ENCODE data around the gene RUFY3.
"Not testable (repeated sequence)": the region's sequence is repeated elsewhere in the genome, so short reads cannot be mapped to it uniquely, and the experiment has no call there.

RUFY3 gene

GRCh38 chr4:70759627-70760026, 37.9 kb downstream of the RUFY3 start:
- Mint-ChIP-seq H3K27ac (no peak overlapping the region), H3K4me1 (peaks cover 29 to 53% of the 10 kb centered on the region in 2 donors), H3K27me3 (no peaks in the 10 kb centered on the region), H3K9me3 (peaks cover 2 to 7% of the 10 kb centered on the region in 2 donors), H3K4me3 (no peak overlapping the region), H3K36me3 (peaks cover 19 to 27% of the 10 kb centered on the region in 2 donors)
- DNase-seq = no peak
- ATAC-seq (replicated peaks) = no peak

GRCh38 chr4:70760662-70761061, 38.9 kb downstream of the RUFY3 start:
- DNase-seq = no peak
- H3K4me3 Mint-ChIP-seq = no peak overlapping the region
- ATAC-seq (replicated peaks) = no peak
- no peak overlapping the region for H3K27ac Mint-ChIP-seq
- peaks cover 24 to 42% of the 10 kb centered on the region in 2 donors for H3K4me1 Mint-ChIP-seq
- peaks cover 2 to 7% of the 10 kb centered on the region in 2 donors for H3K9me3 Mint-ChIP-seq
- H3K27me3 Mint-ChIP-seq = no peaks in the 10 kb centered on the region
- peaks cover 24 to 33% of the 10 kb centered on the region in 2 donors for H3K36me3 Mint-ChIP-seq

GRCh38 chr4:70761276-70761816, 39.6 kb downstream of the RUFY3 start:
- no peak for DNase-seq
- Mint-ChIP-seq H3K27ac (no peak overlapping the region), H3K9me3 (peaks cover 2 to 3% of the 10 kb centered on the region in 2 donors), H3K4me1 (peaks cover 19 to 35% of the 10 kb centered on the region in 2 donors), H3K4me3 (no peak overlapping the region), H3K36me3 (peaks cover 22 to 32% of the 10 kb centered on the region in 2 donors), H3K27me3 (no peaks in the 10 kb centered on the region)
- ATAC-seq (replicated peaks) = no peak

- Mint-ChIP-seq H3K27me3 (no peaks in the 10 kb centered on the region), H3K4me1 (peaks cover 6 to 17% of the 10 kb centered on the region in 2 donors), H3K27ac (no peak overlapping the region), H3K9me3 (no peaks in the 10 kb centered on the region), H3K4me3 (no peak overlapping the region), H3K36me3 (peaks cover 36 to 50% of the 10 kb centered on the region in 2 donors)
- DNase-seq (no peak), ATAC-seq (replicated peaks) (no peak)
These were observed 43.6 kb downstream of the RUFY3 start for GRCh38 chr4:70765368-70765767.

- H3K27me3 Mint-ChIP-seq = no peaks in the 10 kb centered on the region
- DNase-seq = no peak
- peaks cover 0 to 2% of the 10 kb centered on the region in 2 donors for H3K4me1 Mint-ChIP-seq
- no peaks in the 10 kb centered on the region for H3K9me3 Mint-ChIP-seq
- no peak overlapping the region for H3K27ac Mint-ChIP-seq
- H3K36me3 Mint-ChIP-seq = peaks cover 38 to 51% of the 10 kb centered on the region in 2 donors
- no peak overlapping the region for H3K4me3 Mint-ChIP-seq
- no peak for ATAC-seq (replicated peaks)
These were observed 46.7 kb downstream of the RUFY3 start for GRCh38 chr4:70768301-70768948.

- not testable (repeated sequence) for H3K4me1 Mint-ChIP-seq; H3K27me3 Mint-ChIP-seq; H3K9me3 Mint-ChIP-seq; ATAC-seq (replicated peaks); H3K4me3 Mint-ChIP-seq; DNase-seq
- Mint-ChIP-seq H3K36me3 (peaks cover 31 to 42% of the 10 kb centered on the region in 2 donors), H3K27ac (peak overlapping the region; percentile 22)
These were observed 47.6 kb downstream of the RUFY3 start for GRCh38 chr4:70769396-70769795.

- peak overlapping the region; percentile 9 for H3K27ac Mint-ChIP-seq
- peaks cover 0 to 2% of the 10 kb centered on the region in 2 donors for H3K4me1 Mint-ChIP-seq
- peaks cover 20 to 22% of the 10 kb centered on the region in 2 donors for H3K36me3 Mint-ChIP-seq
- H3K9me3 Mint-ChIP-seq = no peaks in the 10 kb centered on the region
- DNase-seq = no peak
- no peak overlapping the region for H3K4me3 Mint-ChIP-seq
- ATAC-seq (replicated peaks) = peak; percentile 48 to 67
- no peaks in the 10 kb centered on the region for H3K27me3 Mint-ChIP-seq
These were observed 51.3 kb downstream of the RUFY3 start for GRCh38 chr4:70772929-70773555.

- no peak overlapping the region for H3K27ac Mint-ChIP-seq
- ATAC-seq (replicated peaks) = no peak
These were observed 57.2 kb downstream of the RUFY3 start for GRCh38 chr4:70778888-70779422.

GRCh38 chr4:70783096-70783495, 61.3 kb downstream of the RUFY3 start:
- H3K27ac Mint-ChIP-seq = no peak overlapping the region
- peaks cover 15 to 34% of the 10 kb centered on the region in 2 donors for H3K36me3 Mint-ChIP-seq
- no peaks in the 10 kb centered on the region for H3K9me3 Mint-ChIP-seq
- no peak for DNase-seq
- no peaks in the 10 kb centered on the region for H3K27me3 Mint-ChIP-seq
- no peaks in the 10 kb centered on the region for H3K4me1 Mint-ChIP-seq
- H3K4me3 Mint-ChIP-seq = no peak overlapping the region
- no peak for ATAC-seq (replicated peaks)

More at GRCh38 chr4:70778888-70779422, 57.2 kb downstream of the RUFY3 start:
- H3K4me1 Mint-ChIP-seq = no peaks in the 10 kb centered on the region
- H3K4me3 Mint-ChIP-seq = no peak overlapping the region
- DNase-seq = no peak
- H3K36me3 Mint-ChIP-seq = peaks cover 11 to 23% of the 10 kb centered on the region in 2 donors
- no peaks in the 10 kb centered on the region for H3K27me3 Mint-ChIP-seq
- H3K9me3 Mint-ChIP-seq = no peaks in the 10 kb centered on the region

GRCh38 chr4:70787496-70787895, 65.7 kb downstream of the RUFY3 start:
- DNase-seq = no peak
- peaks cover 4 to 7% of the 10 kb centered on the region in 2 donors for H3K4me1 Mint-ChIP-seq
- no peak overlapping the region for H3K27ac Mint-ChIP-seq
- H3K4me3 Mint-ChIP-seq = no peak overlapping the region
- H3K9me3 Mint-ChIP-seq = no peaks in the 10 kb centered on the region
- peaks cover 21 to 38% of the 10 kb centered on the region in 2 donors for H3K36me3 Mint-ChIP-seq
- H3K27me3 Mint-ChIP-seq = no peaks in the 10 kb centered on the region
- ATAC-seq (replicated peaks) = no peak

GRCh38 chr4:70788733-70789132, 67.0 kb downstream of the RUFY3 start:
- Mint-ChIP-seq H3K27ac (no peak overlapping the region), H3K36me3 (peaks cover 26 to 43% of the 10 kb centered on the region in 2 donors), H3K27me3 (no peaks in the 10 kb centered on the region), H3K9me3 (no peaks in the 10 kb centered on the region), H3K4me3 (no peak overlapping the region), H3K4me1 (peaks cover 4 to 7% of the 10 kb centered on the region in 2 donors)
- no peak for ATAC-seq (replicated peaks)
- no peak for DNase-seq

- DNase-seq (no peak), ATAC-seq (replicated peaks) (no peak)
- H3K4me3 Mint-ChIP-seq = no peak overlapping the region
- H3K4me1 Mint-ChIP-seq = peaks cover 4 to 7% of the 10 kb centered on the region in 2 donors
- no peak overlapping the region for H3K27ac Mint-ChIP-seq
- H3K27me3 Mint-ChIP-seq = no peaks in the 10 kb centered on the region
- peaks cover 42 to 47% of the 10 kb centered on the region in 2 donors for H3K36me3 Mint-ChIP-seq
- H3K9me3 Mint-ChIP-seq = no peaks in the 10 kb centered on the region
These were observed 71.9 kb downstream of the RUFY3 start for GRCh38 chr4:70793626-70794025.

- no peak for DNase-seq
- H3K27me3 Mint-ChIP-seq = no peaks in the 10 kb centered on the region
- no peak overlapping the region for H3K4me3 Mint-ChIP-seq
- H3K9me3 Mint-ChIP-seq = no peaks in the 10 kb centered on the region
- H3K36me3 Mint-ChIP-seq = peaks cover 25 to 34% of the 10 kb centered on the region in 2 donors
- ATAC-seq (replicated peaks) = peak; percentile 27 to 47
- H3K27ac Mint-ChIP-seq = no peak overlapping the region
- H3K4me1 Mint-ChIP-seq = peaks cover 0 to 2% of the 10 kb centered on the region in 2 donors
These were observed 79.6 kb downstream of the RUFY3 start for GRCh38 chr4:70801265-70801809.

GRCh38 chr4:70802928-70803580, 81.3 kb downstream of the RUFY3 start:
- Mint-ChIP-seq H3K9me3 (no peaks in the 10 kb centered on the region), H3K4me1 (peaks cover 0 to 2% of the 10 kb centered on the region in 2 donors), H3K27ac (no peak overlapping the region), H3K4me3 (no peak overlapping the region), H3K36me3 (peaks cover 23 to 37% of the 10 kb centered on the region in 2 donors), H3K27me3 (no peaks in the 10 kb centered on the region)
- DNase-seq (no peak), ATAC-seq (replicated peaks) (no peak)

Measured in stimulated activated naive B cell treated with anti-CD40 and anti-IgM and Interleukin-4, amounts not matched to agents 10 μg/mL and 1 μg/mL and 100 μg/mL, for 72 hours (primary cell).